H1 (cell line): ENCODE measurements around the gene DIABLO. TPM values are rescaled to one million over a fixed set of nuclear protein-coding genes. Genes with fewer than 3 reads are reported as not detected.
A peak's percentile ranks its signal among the peaks of the same experiment; 100 is the strongest.

ENCODE experiments used
- CTCF ChIA-PET: fragments of 300-600 bp; sonication (Branson Sonifier 250); formaldehyde crosslinking; loops from one replicate; lab custom pipeline; 2021; ENCODE audit not compliant: partially characterized antibody; lab: Charles Lee
- POLR2A ChIA-PET: fragments of 300-600 bp; sonication (Branson Sonifier 250); formaldehyde crosslinking; loops from one replicate; lab custom pipeline; 2021; ENCODE audit warnings: inconsistent platforms; ENCODE audit not compliant: partially characterized antibody; lab: Charles Lee
- DNase-seq, 2 experiments: peaks; one replicate each; pipeline versions ENCODE4 v3.0.0 to v3.0.0-alpha.2; 2010 to 2022; ENCODE audit warnings: low spot score in 2 of 2, low read depth in 1 of 2, mixed read lengths in 1 of 2
- FAIRE-seq: peaks from 2 replicates; lab custom pipeline; 2011; peaks lifted over from hg19 to GRCh38; lab: Jason Lieb, UNC
- H2AFZ ChIP-seq: 2 replicates; pipeline ENCODE4 v1.8.1; 2012; ENCODE audit warnings: low read length, inconsistent platforms
- H2AK5ac ChIP-seq: 2 replicates; pipeline ENCODE4 v1.6.1; 2013; ENCODE audit warnings: low read depth, low read length
- H2BK120ac ChIP-seq: replicated peaks from 2 replicates; pipeline ENCODE3; 2013; ENCODE audit warnings: low read depth, low read length, inconsistent platforms
- H2BK12ac ChIP-seq: 2 replicates; pipeline ENCODE4 v1.6.1; 2013; ENCODE audit warnings: low read depth, low read length
- H2BK15ac ChIP-seq: 2 replicates; pipeline ENCODE4 v1.6.1; 2013; ENCODE audit warnings: low read length
- H2BK20ac ChIP-seq: 2 replicates; pipeline ENCODE4 v1.6.1; 2013; ENCODE audit warnings: low read length
- H2BK5ac ChIP-seq: 2 replicates; pipeline ENCODE4 v1.6.1; 2013; ENCODE audit warnings: low read depth, low read length
- H3K14ac ChIP-seq: 2 replicates; pipeline ENCODE4 v1.6.1; 2013; ENCODE audit warnings: inconsistent platforms; ENCODE audit not compliant: insufficient read length
- H3K18ac ChIP-seq: 2 replicates; pipeline ENCODE4 v1.6.1; 2013; ENCODE audit warnings: low read length; ENCODE audit errors: extremely low read depth
- H3K23ac ChIP-seq: 2 replicates; pipeline ENCODE4 v1.6.1; 2013; ENCODE audit warnings: inconsistent platforms; ENCODE audit not compliant: insufficient read length
- H3K23me2 ChIP-seq: 2 replicates; pipeline ENCODE4 v1.6.1; 2013; ENCODE audit warnings: low read depth, low read length
- H3K27ac ChIP-seq: 2 replicates; pipeline ENCODE4 v1.6.1; 2011; ENCODE audit warnings: low read depth, low read length, inconsistent platforms
- H3K27me3 ChIP-seq, 4 experiments: replicated peaks in 1 of 4; 1 replicate in 1 of 4; 2 replicates in 3 of 4; pipeline versions ENCODE4 v1.6.1 to v1.8.1; 2011 to 2013; ENCODE audit warnings: low read length in 3 of 4, mild to moderate bottlenecking in 3 of 4, inconsistent platforms in 2 of 4, mixed read lengths in 2 of 4, moderate library complexity in 1 of 4; ENCODE audit not compliant: control insufficient read depth in 3 of 4, insufficient read depth in 3 of 4; ENCODE audit errors: extremely low read depth in 1 of 4
- H3K36me3 ChIP-seq, 4 experiments: 2 replicates each; pipeline versions ENCODE4 v1.6.1 to v1.8.1; 2011 to 2013; ENCODE audit warnings: mild to moderate bottlenecking in 4 of 4, low read length in 3 of 4, moderate library complexity in 2 of 4, control low read depth in 1 of 4, inconsistent platforms in 1 of 4; ENCODE audit not compliant: insufficient read depth in 4 of 4, control insufficient read depth in 2 of 4
- H3K4ac ChIP-seq: replicated peaks from 2 replicates; pipeline ENCODE3; 2013; ENCODE audit warnings: low read length, low read depth, mixed read lengths, inconsistent platforms; ENCODE audit not compliant: insufficient read length
- H3K4me1 ChIP-seq, 4 experiments: replicated peaks in 1 of 4; 1 replicate in 1 of 4; 2 replicates in 3 of 4; pipeline versions ENCODE4 v1.6.1 to v1.8.1; 2011 to 2013; ENCODE audit warnings: low read length in 3 of 4, inconsistent platforms in 2 of 4, mixed read lengths in 1 of 4; ENCODE audit not compliant: insufficient read depth in 4 of 4, control insufficient read depth in 3 of 4
- H3K4me2 ChIP-seq, 2 experiments: 2 replicates each; pipeline versions ENCODE4 v1.6.1 to v1.8.1; 2011 to 2013; ENCODE audit warnings: low read depth in 2 of 2, low read length in 2 of 2, control low read depth in 1 of 2, inconsistent platforms in 1 of 2, mild to moderate bottlenecking in 1 of 2; ENCODE audit not compliant: insufficient read depth in 1 of 2
- H3K4me3 ChIP-seq, 4 experiments: fragments of 200-600, 300-600 bp in 1 of 4; sonication (generic), shearing (Covaris generic), sonication (Bioruptor Twin) in 1 of 4; 2 replicates each; pipeline versions ENCODE4 v1.5.1 to v1.8.1; 2011 to 2016; ENCODE audit warnings: low read length in 4 of 4, low read depth in 3 of 4, control low read depth in 2 of 4, inconsistent platforms in 2 of 4, mild to moderate bottlenecking in 2 of 4, mixed read lengths in 1 of 4, moderate library complexity in 1 of 4; ENCODE audit not compliant: insufficient read depth in 2 of 4; ENCODE audit errors: extremely low read depth in 1 of 4
- H3K56ac ChIP-seq: replicated peaks from 2 replicates; pipeline ENCODE3; 2013; ENCODE audit warnings: low read depth, mild to moderate bottlenecking, mixed read lengths, low read length, inconsistent platforms; ENCODE audit not compliant: insufficient read length
- H3K79me1 ChIP-seq: 2 replicates; pipeline ENCODE4 v1.6.1; 2013; ENCODE audit warnings: low read depth, low read length, control low read depth
- H3K79me2 ChIP-seq, 2 experiments: 2 replicates each; pipeline versions ENCODE4 v1.6.1 to v1.8.1; 2012 to 2013; ENCODE audit warnings: low read length in 2 of 2, mild to moderate bottlenecking in 2 of 2, inconsistent platforms in 1 of 2; ENCODE audit not compliant: insufficient read depth in 2 of 2, control insufficient read depth in 1 of 2
- H3K9ac ChIP-seq, 4 experiments: replicated peaks in 1 of 4; 1 replicate in 1 of 4; 2 replicates in 3 of 4; pipeline versions ENCODE4 v1.6.1 to v1.8.1; 2011 to 2013; ENCODE audit warnings: low read depth in 3 of 4, low read length in 3 of 4, control low read depth in 2 of 4, mild to moderate bottlenecking in 2 of 4, moderate library complexity in 2 of 4, inconsistent platforms in 1 of 4; ENCODE audit errors: extremely low read depth in 1 of 4
- H3K9me3 ChIP-seq, 2 experiments: 2 replicates each; pipeline versions ENCODE4 v1.6.1 to v1.8.1; 2012 to 2013; ENCODE audit warnings: mild to moderate bottlenecking in 2 of 2, moderate library complexity in 2 of 2, control low read depth in 1 of 2, inconsistent platforms in 1 of 2, low read depth in 1 of 2, low read length in 1 of 2, mixed read lengths in 1 of 2; ENCODE audit not compliant: insufficient read depth in 2 of 2
- H4K20me1 ChIP-seq, 2 experiments: replicated peaks in 1 of 2; 2 replicates each; pipeline versions ENCODE3 to v1.8.1; 2011 to 2013; ENCODE audit warnings: inconsistent platforms in 2 of 2, low read length in 2 of 2, mild to moderate bottlenecking in 1 of 2; ENCODE audit not compliant: insufficient read depth in 2 of 2, control insufficient read depth in 1 of 2
- H4K5ac ChIP-seq: 2 replicates; pipeline ENCODE4 v1.6.1; 2013; ENCODE audit warnings: low read length, low read depth, mixed read lengths, inconsistent platforms; ENCODE audit not compliant: insufficient read length
- H4K8ac ChIP-seq: 2 replicates; pipeline ENCODE4 v1.8.0; 2013; ENCODE audit warnings: mild to moderate bottlenecking, moderate library complexity, low read length, inconsistent platforms; ENCODE audit not compliant: insufficient read depth; ENCODE audit errors: extremely low read depth
- H4K91ac ChIP-seq: replicated peaks from 2 replicates; pipeline ENCODE3; 2013; ENCODE audit warnings: low read length, mixed read lengths, inconsistent platforms; ENCODE audit not compliant: insufficient read length
- BCL11A ChIP-seq, 2 experiments: IDR thresholded peaks; one replicate each; pipeline ENCODE4 v1.6.1; 2011; ENCODE audit warnings: low read depth in 2 of 2, low read length in 2 of 2, mild to moderate bottlenecking in 2 of 2
- CBX8 ChIP-seq: fragments of 300-800, 300-1000 bp; sonication (generic); IDR thresholded peaks from 2 replicates; pipeline ENCODE4 v1.7.1; 2016; ENCODE audit warnings: low read depth, low read length, borderline replicate concordance
- CREB1 ChIP-seq: IDR thresholded peaks from 2 replicates; pipeline ENCODE4 v1.6.1; 2012; ENCODE audit warnings: inconsistent platforms
- CTBP2 ChIP-seq: IDR thresholded peaks from 2 replicates; pipeline ENCODE4 v1.7.0; 2011; ENCODE audit warnings: borderline replicate concordance, mild to moderate bottlenecking, moderate library complexity, mixed read lengths, low read length; ENCODE audit not compliant: insufficient read depth, insufficient read length
- GTF2F1 ChIP-seq: IDR thresholded peaks from 2 replicates; pipeline ENCODE4 v1.6.1; 2012; ENCODE audit warnings: low read depth, low read length, improper control_type of control experiment, borderline replicate concordance
- JUND ChIP-seq: IDR thresholded peaks from 2 replicates; pipeline ENCODE4 v1.6.1; 2011; ENCODE audit warnings: mild to moderate bottlenecking, improper control_type of control experiment, low read length
- RFX5 ChIP-seq: IDR thresholded peaks from 2 replicates; pipeline ENCODE4 v1.6.1; 2011; ENCODE audit warnings: low read depth, low read length, improper control_type of control experiment, borderline replicate concordance
- SIX5 ChIP-seq: IDR thresholded peaks from 2 replicates; pipeline ENCODE4 v1.6.1; 2011; ENCODE audit warnings: mild to moderate bottlenecking, low read depth, low read length
- TBP ChIP-seq: IDR thresholded peaks from 2 replicates; pipeline ENCODE4 v1.6.1; 2011; ENCODE audit warnings: low read depth, low read length, improper control_type of control experiment
- WGBS, 2 experiments: shearing (Covaris generic) in 1 of 2; methylation state at CpG; one replicate each; pipeline versions ENCODE4 v1.1.6 to v1.1.7; 2013 to 2015; ENCODE audit warnings: low lambda C conversion rate in 2 of 2, mixed read lengths in 2 of 2, inconsistent platforms in 1 of 2, low coverage in 1 of 2, missing lambda C conversion rate in 1 of 2; ENCODE audit not compliant: insufficient replicate concordance in 2 of 2, insufficient coverage in 1 of 2, insufficient read length in 1 of 2; ENCODE audit errors: extremely low coverage in 1 of 2, missing lambda C conversion rate in 1 of 2; 5-methylcytosine and 5-hydroxymethylcytosine counted together
- polyA plus RNA-seq, 7 experiments: library from polyadenylated mRNA; depleted of rRNA in 3 of 7; stranded (reverse) in 5 of 7; unstranded in 2 of 7; fragments of >200 nt in 5 of 7; fragments of 200-250 nt in 2 of 7; gene quantifications; 1 replicate in 5 of 7; 2 replicates in 1 of 7; 4 replicates in 1 of 7; pipeline versions ENCODE4 v1.2.1 to v1.2.3, GENCODE V29; 2011 to 2013; ENCODE audit warnings: missing spikeins in 2 of 7, mixed read lengths in 2 of 7
- total RNA-seq: library from RNA; stranded (reverse); fragmentation: NEBNext Ultra II Directional; extraction: Animal tissue kit (Norgen Biotek cat#: 25700); gene quantifications from 2 replicates; pipeline ENCODE4 v1.2.1, GENCODE V29; 2021
- TF ChIP-seq, protein P1 (sequence below): IDR thresholded peaks from 2 replicates; pipeline ENCODE4 v1.6.1; 2011; ENCODE audit warnings: low read depth, mild to moderate bottlenecking, low read length; ENCODE audit not compliant: insufficient read depth
- TF ChIP-seq, protein P2 (sequence below): IDR thresholded peaks from 2 replicates; pipeline ENCODE4 v1.6.1; 2012; ENCODE audit warnings: low read length, inconsistent platforms

Gene DIABLO
- total and polyA plus RNA-seq, 2 of the 8 experiments (the other 6 are each of a cell fraction or from before 2014, with no cell fraction given): 65.2 to 68.3 TPM

DNA sequence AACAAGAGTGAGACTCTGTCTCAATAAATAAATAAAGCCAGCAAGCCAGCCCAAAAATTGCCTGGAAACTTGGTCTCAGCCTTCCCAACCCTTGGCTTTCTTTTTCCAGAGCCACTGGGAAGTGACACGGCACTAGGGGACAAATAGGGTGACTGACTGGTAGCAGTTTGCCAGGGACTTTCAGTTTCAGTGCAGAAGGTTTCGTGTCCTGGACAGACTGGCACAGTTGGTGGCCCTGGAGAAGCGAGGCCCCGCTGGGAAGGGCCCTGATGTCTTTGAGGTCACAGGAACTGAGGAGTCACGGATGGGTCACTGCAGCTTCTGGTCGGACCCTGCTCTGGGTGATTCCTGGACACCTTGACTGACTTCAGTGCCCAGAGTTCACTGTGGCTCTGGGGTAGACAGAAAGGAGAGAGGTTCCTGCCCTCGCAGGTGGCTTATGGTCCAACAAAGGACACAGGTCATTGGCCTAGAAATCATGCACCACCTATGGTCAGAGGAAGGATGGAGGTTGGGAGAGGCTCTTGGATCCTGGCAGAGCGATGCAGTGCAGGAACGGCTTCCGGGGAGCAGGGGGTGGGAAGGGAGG lies 40.3 kb downstream of the DIABLO start:
- H4K5ac ChIP-seq: no peak overlapping the region
- H2AK5ac ChIP-seq: no peak overlapping the region
- H3K27ac ChIP-seq: no peak overlapping the region
- H2BK120ac ChIP-seq: no peak overlapping the region
- no peak overlapping the region for H3K4me2 ChIP-seq
- no peak overlapping the region for H3K9ac ChIP-seq
- 88% methylated on average over 7 of the region's 10 CpGs; no CpG with 5 or more reads in 1 of the 2 experiments for WGBS, 2 experiments
- ChIA-PET POLR2A (interaction anchor here (1.0 kb wide), 1 partner anchor 20 kb away, joined by 3 read pairs; no protein-coding TSS in a partner anchor), CTCF (interaction anchor here (1.1 kb wide), 1 partner anchor 39 kb away, joined by 3 read pairs; no protein-coding TSS in a partner anchor)
- peaks cover 0 to 6% (median 2%) of the 10 kb centered on the region in 4 experiments; a peak in 5 of 7 replicates for H3K27me3 ChIP-seq
- no peak overlapping the region for H2BK15ac ChIP-seq
- peaks cover 0 to 4% (median 2%) of the 10 kb centered on the region in 4 experiments; a peak in 3 of 7 replicates for H3K4me1 ChIP-seq
- H3K18ac ChIP-seq: no peak overlapping the region; the same call in 1 of the 2 replicates
- H3K36me3 ChIP-seq: no peaks in the 10 kb centered on the region
- no peak overlapping the region for H4K91ac ChIP-seq
- no peaks in the 10 kb centered on the region for H3K79me1 ChIP-seq
- no peak for FAIRE-seq
- H4K20me1 ChIP-seq: no peaks in the 10 kb centered on the region
- H3K23ac ChIP-seq: no peak overlapping the region
- H3K9me3 ChIP-seq: no peaks in the 10 kb centered on the region
- H3K4me3 ChIP-seq: no peak overlapping the region
- no peak overlapping the region for H2BK20ac ChIP-seq
- H3K79me2 ChIP-seq: no peaks in the 10 kb centered on the region
- H3K56ac ChIP-seq: no peak overlapping the region
- H2BK5ac ChIP-seq: no peak overlapping the region
- H3K4ac ChIP-seq: no peak overlapping the region
- peaks cover 4% of the 10 kb centered on the region; the same call in 1 of the 2 replicates for H3K23me2 ChIP-seq
- DNase-seq: no peak
- no peak overlapping the region for H2AFZ ChIP-seq
- H2BK12ac ChIP-seq: peak overlapping the region; percentile 17; the same call in 1 of the 2 replicates
- no peak overlapping the region for H4K8ac ChIP-seq
- H3K14ac ChIP-seq: no peak overlapping the region
- TF ChIP-seq CTBP2: no peak
- no peak for TF ChIP-seq CREB1
- TF ChIP-seq GTF2F1: no peak
- no peak for TF ChIP-seq SIX5
- no peak for TF ChIP-seq TBP
- no peak for TF ChIP-seq CBX8
- TF ChIP-seq, protein P1, sequence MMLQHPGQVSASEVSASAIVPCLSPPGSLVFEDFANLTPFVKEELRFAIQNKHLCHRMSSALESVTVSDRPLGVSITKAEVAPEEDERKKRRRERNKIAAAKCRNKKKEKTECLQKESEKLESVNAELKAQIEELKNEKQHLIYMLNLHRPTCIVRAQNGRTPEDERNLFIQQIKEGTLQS: no peak
- TF ChIP-seq, protein P2, sequence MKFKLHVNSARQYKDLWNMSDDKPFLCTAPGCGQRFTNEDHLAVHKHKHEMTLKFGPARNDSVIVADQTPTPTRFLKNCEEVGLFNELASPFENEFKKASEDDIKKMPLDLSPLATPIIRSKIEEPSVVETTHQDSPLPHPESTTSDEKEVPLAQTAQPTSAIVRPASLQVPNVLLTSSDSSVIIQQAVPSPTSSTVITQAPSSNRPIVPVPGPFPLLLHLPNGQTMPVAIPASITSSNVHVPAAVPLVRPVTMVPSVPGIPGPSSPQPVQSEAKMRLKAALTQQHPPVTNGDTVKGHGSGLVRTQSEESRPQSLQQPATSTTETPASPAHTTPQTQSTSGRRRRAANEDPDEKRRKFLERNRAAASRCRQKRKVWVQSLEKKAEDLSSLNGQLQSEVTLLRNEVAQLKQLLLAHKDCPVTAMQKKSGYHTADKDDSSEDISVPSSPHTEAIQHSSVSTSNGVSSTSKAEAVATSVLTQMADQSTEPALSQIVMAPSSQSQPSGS: no peak
- TF ChIP-seq BCL11A (IDR thresholded peaks at IDR 0.05; ENCODE audit: low read depth in 2 of 2, low read length in 2 of 2): no peak
- TF ChIP-seq RFX5: no peak
- TF ChIP-seq JUND: no peak
